CD4-positive, alpha-beta T cell treated with Interleukin-10 for 1 hour (primary cell): ENCODE data around the gene GPM6B.
"Not testable (repeated sequence)": the region's sequence is repeated elsewhere in the genome, so short reads cannot be mapped to it uniquely, and the experiment has no call there.

Experiments used
- DNase-seq: peaks from one replicate; pipeline ENCODE4 v3.0.0-alpha.2; 2020

Gene GPM6B

DNA sequence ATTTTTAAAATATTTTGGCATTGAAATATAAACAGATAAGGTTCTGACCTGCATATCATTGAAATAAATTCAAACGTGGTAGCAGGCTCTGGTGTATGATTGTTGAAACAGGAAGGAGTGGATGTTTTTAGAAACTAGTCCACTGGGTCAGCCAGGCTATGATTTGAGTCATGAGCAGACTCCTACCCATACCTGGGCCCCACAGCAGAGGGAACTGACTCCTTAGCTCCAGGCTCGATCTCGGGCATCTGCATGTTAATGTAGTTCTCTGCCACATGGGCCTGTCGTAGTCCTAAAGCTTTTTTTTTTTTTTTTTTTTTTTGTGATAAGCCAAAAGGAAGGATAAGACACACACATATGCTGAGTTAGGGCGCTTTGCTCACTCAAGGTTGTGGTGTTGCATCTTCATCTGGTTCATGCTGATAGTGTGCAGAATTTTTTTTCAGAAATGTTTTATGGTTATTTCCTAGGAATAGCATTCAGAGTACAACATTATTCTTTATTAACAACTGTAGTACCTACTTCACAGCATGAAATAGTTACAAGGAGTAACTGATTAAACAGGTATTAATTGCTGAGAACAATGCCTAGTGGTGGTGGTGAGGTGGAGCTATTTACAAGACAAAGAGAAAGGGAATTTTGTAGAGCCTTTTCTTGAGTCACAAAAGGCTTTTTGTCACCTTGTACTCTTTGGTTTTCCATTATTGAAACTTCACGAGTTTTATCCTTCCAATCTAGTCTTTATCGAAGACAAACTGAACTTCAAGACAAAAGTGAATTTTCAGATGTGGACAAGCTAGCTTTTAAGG lies 55.1 kb downstream of the GPM6B start:
- no peak for DNase-seq

DNA sequence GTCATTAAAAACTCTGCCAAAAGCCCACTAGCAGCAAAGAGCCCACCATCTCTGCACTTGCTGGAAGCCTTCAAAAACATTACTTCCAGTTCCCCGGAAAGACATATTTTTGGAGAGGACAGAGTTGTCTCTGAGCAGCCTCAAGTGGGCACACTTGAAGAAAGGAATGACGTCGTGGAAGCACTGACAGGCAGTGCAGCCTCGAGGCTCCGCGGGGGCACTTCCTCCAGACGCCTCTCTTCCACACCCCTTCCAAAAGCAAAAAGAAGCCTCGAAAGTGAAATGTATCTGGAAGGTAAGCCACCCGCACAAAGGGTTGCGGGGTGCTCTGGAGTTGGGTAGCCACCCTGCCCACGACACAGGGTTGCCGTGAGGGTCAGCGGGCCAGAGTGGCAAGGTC lies 56.5 kb downstream of the GPM6B start:
- DNase-seq = no peak

DNA sequence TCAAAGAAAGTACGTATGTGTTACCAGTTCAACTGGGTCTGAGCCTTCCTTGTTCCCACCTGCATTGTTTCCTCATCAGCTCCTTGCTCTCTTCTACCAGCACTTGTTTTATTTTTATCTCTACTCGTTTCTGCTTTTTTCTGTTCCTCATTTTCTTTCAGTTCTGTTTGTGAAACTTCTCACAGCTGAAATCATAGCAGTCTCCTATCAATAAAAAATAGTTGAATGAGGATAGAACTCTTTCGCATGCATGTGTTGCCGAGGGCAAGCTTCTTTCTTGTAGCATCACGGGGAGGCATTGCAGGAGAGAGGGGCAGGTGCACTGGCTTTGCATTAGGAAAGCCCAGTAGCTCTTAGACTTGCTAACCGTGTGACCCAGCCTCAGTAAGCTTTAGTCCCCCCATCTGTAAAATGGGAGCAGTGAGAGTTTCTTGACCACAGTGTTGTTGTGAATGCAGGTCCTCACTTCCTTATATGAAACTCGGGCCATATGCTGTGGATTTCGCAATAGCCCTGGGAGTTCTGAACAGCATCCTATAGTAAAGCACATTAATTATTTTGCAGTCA lies 57.7 kb downstream of the GPM6B start:
- DNase-seq = no peak

DNA sequence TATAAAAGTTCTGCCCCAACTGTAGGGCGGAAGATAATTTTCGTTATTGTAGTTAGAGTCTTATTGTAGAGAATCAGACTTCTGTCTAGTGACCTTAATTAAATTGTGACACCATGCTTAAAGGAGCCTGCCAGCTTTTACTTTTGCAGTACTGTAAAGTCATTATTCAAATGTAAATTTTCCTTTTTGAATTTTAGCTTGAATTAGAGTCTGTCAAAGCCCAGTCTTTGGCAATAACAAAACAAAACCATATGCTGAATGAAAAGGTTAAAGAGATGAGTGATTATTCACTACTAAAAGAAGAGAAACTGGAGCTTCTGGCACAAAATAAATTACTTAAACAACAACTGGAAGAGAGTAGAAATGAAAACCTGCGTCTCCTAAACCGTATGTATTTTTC lies 60.5 kb downstream of the GPM6B start:
- no peak for DNase-seq

DNA sequence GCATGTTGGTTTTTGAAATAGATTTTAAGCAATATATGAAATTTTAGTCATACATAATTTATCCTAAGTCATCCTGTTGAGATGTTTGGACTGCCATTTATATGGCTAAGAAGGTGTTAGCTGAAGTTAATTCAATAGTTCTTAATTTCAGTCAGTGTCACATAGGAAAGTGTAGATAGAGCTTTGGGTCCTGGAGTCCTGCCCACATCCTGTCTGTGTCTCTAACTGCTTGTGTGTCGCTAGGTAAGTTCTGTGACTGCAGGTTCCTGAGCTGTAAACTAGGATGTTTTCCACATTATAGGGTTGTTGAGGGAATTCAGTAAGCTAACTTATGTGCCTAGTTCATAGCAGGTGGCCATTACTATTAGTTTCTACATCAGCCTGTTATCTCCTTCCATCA lies 61.6 kb downstream of the GPM6B start:
- peak; percentile 34 for DNase-seq

DNA sequence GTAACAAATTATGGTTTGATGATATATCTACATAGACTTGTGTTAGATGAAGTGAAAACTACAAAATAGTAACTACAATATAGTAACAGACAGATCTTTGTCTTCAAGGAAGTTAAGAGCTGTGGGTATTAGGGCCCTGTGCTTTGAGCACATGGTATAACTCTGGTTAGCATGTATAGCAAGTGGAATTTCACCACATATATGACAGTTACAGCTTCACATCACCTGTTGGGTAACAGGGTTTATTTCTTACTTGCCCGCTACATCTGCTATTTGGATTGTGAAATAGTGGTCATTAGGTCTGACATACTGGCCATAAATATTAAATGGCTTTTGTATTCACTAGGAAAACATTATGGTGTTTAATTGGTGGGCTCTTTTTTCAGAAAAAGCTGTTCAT lies 62.1 kb downstream of the GPM6B start:
- DNase-seq = no peak

DNA sequence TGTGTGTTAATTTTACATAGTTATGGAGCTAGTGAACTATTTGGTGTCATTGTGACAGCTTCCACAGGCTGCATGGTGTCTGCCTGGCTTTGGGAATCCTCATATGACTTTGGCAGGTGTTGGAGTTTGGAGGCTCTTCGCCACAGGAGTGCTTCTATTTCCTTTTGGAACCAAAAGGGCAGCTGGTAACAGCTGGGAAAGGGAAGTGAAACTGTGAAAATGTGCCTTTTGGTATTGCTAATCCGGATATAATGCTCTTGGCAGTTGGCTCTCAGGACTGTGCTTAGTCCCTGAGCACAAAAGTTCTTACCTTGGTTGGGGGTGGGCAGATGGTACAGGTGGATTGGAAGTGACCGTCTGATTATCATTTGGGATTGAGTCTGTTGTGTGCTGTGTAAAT lies 64.2 kb downstream of the GPM6B start:
- no peak for DNase-seq

DNA sequence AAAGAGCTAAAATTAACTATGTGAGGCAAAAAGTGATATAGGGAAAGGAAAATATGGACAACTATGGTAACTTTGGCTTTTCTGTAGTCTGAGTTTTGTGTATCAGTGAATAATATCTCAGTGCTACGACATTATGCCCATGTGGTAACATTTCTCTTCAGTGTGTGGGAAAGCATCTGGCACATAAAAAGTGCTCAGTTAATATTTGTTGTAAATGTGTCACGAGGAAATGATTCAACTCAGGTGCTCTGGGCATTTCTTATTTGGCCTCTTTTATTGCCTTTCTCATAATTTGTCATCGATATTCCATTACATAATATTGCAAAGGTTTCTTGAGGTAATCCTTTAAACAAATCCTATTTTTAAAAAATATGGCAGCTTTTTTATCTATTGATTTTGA lies 64.8 kb downstream of the GPM6B start:
- DNase-seq = no peak

DNA sequence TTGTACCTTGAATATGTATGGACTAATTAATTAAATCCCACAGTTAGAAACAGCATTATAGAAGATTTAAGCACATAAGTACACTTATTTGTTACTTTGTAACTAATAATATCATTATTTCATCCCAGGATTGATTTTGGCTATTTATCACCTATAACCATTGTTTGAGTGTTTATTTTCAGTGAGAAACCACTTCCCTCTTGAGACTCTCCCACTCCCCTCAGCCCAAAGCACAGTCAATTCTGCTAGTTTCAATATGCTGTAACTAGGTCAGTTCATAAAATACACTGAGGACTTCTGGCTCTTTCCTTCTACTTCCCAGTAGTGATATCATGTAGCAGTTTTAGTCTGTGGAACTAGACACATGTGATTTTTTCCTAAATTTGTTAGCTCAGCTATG lies 66.1 kb downstream of the GPM6B start:
- DNase-seq = no peak

DNA sequence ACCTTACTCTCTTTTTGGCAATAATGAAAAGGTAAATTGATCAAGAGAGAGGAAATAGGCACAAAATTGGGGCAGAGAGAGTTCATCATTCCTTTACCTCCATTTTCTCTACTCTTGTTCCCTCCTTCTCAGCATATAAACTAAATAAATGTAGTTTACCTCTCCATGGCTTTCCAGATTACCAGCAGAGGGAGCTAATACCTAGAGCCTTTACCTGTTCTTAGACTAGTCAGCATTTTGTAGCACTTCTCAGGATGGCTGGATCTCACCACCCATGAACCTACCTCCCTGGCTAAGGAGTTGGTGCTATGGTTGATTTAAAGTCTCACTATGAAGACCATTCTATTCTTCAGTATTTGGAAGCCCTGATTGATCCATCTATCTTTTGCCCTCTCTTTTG lies 66.7 kb downstream of the GPM6B start:
- DNase-seq = peak; percentile 63

DNA sequence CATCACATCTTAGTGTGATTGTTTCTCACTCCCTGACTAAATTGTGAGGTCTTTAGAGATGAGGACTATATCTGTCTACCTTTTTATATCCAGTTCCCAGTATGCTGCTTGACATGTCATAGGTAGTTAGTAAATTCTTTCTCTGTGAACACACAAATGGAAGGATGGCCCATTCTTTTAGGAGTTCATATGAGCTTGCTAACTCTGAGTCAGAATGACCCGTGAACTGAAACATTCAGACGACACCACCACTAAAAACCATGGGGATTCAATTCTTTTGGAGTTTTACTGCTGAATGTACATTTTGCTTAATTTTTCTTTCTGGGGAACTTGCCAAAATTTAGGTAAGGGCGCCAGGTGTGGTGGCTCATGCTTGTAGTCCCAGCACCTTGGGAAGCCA lies 68.4 kb downstream of the GPM6B start:
- DNase-seq = no peak

DNA sequence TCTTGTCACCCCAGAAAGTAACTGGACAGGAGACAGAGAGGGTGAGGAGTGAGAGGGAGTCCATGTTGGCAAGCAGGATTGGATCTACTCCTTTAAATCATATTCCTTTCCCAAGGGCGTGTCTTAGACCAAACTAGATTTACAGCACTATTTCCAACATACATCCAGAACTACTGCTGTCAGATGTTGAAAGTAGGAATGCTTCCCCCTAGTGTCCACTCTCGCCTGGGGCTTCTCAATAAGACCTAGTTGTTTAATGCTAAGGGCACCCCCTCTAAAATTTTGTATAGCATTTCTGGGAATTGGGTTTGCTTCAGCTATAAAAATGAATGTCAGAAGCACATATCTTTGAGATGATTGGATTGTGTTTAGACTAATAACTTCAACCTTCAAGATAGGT lies 69.1 kb downstream of the GPM6B start:
- peak; percentile 50 for DNase-seq

DNA sequence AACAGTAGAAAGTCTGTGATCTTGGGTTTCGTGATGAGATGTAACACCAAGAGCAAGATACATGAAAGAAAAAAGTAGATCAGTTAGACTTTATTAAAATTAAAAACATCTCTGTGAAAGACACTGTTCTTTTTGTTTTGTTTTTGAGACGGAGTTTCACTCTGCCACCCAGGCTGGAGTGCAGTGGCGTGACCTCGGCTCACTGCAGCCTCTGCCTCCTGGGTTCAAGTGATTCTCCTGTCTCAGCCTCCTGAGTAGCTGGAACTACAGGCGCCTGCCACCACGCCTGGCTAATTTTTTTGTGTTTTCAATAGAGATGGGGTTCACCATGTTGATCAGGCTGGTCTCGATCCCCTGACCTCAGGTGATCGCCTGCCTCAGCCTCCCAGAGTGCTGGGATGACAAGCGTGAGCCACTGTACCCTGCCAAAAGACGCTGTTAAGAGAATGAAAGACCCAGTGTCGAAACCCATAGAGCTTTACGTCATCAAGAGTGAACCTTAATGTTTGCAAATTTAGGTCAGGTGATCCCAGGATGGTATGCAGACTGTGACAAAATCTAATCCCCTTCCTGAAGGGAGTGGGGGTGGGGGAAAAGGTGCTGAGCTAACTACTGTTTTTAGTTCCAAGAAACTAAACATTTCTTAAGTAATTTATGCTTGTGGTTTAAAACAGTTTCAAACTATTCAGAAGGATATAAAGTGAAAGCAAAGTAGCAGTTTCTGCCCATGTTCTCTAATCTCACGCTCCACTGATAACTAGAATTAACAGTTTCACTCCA lies 74.3 kb downstream of the GPM6B start:
- DNase-seq = peak; percentile 76

DNA sequence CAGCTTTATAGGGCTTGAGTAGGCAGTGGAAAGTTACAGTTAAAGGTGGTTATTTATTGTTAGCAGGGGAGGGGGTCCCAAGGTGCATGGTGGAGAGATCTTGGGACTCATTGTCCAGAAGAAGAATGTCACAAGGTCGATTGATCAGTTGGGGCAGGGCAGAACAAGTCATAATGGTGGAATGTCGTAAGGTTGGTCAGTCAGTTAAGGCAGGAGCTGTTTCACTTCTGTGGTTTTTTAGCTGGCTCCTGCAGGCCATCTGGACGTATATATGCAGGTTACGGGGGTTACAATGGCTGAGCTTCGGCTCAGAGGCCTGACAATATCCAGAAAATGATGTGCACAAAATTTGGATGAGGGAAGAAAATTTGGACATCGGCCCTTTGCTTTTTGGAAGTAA lies 75.2 kb downstream of the GPM6B start:
- no peak for DNase-seq

DNA sequence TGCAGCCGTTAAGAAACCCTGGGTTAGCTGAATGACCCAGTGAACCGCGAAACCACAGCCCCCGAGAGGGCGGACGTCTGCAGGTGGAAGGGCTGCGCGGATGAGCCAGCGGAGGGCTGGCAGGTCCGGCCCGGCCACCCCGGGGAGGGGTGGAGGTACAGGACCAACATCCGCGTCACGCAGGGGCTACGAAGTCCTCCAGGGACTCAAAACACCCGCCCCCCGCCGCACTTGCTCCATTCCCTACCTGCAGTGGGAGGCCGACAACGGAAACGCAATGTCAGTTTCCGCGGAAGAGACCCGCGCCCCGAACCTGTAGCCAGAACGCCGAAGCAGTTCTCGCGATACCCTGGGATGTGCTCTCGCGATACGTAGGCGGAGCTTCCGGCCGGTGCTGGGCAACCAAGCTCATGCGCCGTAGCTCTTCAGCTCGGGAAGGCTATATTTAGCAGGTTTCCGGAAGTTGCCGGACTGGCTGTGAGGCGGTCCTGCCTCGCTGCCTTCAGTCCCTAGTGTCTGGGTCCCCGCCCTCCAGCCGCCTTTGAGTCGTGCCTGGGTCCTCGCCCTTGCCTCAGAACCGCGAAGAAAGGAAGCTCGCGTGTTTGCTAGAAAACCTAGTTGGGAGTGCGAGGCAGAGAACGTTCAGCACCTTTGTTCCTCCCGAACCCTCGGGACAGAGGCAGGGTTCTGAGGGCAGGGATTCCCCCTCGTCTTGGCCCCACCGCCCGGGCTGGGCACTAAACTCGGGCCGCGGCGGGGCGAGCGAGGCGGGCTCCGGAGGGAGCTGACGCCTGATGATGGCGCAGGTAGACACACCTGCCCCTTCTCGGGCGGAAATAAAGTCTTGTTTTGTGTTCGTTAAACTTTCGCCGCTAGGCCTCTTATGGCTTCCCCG lies 82.4 kb downstream of the GPM6B start, which contains the start of the genes OFD1 and TRAPPC2:
TSS of gene OFD1 (plus strand) at position 471 of the 895 bp plus-strand sequence. CDS start at position 795, 324 bp downstream.
TSS of gene TRAPPC2 (minus strand) at position 343 of the 895 bp plus-strand sequence. CDS start 14,657 bp downstream, outside the sequence.
- peak; percentile 94 for DNase-seq

DNA sequence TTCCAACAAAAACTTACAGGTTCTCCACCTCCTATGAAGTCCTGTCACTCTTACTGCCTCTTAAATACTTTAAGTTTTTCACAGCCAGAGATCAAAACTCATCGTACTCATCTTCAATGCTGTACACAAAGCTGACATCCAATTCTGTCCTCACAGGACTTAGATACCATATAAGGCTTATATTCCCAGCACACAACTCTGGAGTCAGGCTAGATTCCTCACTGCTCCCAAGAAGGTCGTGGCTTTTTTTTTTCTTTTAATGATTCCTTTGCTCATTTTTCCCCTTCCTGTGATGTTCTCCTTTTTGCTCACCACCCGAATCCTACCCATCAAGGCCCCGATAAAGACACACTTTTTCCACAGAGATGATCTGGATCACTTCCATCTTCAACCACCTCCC lies 83.4 kb downstream of the GPM6B start:
- no peak for DNase-seq

DNA sequence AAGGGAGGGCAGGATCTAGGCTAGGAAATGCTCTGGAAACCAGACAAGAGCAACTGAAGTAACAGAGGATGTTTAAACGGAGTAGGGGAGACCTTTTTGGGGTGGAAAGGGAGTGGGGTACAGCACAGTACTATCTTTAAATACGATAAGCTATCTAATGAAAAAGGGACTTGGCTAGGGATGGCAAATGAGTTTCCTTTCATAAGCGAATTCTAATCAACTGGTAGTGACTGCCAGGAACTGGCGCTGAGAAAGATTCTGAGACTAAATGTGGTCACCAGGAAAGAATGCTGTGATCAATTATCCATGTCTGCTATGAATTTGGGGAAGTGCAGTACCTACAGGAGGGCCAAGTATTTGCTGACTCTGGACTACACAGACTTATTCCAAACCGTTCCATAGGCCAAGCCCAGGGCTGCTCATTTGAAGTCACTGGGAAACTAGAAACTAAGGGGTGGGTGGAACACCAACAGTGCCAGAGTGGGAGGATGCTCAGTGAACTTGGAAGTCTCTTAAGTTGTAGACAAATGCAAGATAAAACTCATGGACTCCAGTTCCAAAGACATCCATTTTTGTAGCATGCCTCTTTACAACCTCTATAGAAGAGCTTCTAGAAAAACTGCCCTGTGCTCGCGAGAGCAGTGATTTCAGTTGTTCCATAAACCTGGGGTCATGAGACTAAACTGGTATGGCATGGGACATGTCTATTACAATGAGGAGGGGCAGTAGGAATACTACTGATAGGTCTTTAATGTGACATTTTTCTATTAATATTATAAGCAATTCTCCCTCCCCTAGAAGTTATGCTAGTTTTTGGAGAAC lies 84.4 kb downstream of the GPM6B start:
- DNase-seq = no peak

DNA sequence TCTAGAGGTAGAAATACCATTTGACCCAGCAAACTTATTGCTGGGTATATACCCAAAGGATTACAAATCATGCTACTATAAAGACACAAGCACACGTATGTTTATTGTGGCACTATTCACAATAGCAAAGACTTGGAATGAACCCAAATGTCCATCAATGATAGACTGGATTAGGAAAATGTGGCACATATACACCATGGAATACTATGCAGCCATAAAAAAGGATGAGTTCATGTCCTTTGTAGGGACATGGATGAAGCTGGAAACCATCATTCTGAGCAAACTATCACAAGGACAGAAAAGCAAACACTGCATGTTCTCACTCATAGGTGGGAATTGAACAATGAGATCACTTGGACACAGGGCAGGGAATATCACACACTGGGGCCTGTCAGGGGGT lies 86.4 kb downstream of the GPM6B start:
- not testable (repeated sequence) for DNase-seq

DNA sequence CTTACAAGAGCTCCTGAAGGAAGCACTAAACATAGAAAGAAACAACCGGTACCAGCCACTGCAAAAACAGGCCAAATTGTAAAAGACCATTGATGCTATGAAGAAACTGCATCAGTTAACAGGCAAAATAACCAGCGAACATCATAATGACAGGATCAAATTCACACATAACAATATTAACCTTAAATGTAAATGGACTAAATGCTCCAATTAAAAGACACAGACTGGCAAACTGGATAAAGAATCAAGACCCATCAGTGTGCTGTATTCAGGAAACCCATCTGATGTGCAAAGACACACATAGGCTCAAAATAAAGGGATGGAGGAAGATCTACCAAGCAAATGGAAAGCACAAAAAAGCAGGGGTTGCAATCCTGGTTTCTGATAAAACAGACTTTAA lies 90.3 kb downstream of the GPM6B start:
- not testable (repeated sequence) for DNase-seq

DNA sequence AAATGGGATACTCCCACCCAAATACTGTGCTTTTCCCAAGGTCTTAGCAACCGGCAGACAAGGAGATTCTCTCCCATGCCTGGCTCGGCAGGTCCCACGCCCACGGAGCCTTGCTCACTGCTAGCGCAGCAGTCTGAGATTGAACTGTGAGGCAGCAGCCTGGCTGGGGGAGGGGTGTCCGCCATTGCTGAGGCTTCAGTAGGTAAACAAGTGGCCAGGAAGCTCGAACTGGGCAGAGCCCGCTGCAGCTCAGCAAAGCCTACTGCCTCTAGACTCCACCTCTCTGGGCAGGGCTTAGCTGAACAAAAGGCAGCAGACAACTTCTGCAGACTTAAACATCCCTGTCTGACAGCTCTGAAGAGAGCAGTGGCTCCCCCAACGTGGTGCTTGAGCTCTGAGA lies 92.0 kb downstream of the GPM6B start:
- peak; percentile 69 for DNase-seq

DNA sequence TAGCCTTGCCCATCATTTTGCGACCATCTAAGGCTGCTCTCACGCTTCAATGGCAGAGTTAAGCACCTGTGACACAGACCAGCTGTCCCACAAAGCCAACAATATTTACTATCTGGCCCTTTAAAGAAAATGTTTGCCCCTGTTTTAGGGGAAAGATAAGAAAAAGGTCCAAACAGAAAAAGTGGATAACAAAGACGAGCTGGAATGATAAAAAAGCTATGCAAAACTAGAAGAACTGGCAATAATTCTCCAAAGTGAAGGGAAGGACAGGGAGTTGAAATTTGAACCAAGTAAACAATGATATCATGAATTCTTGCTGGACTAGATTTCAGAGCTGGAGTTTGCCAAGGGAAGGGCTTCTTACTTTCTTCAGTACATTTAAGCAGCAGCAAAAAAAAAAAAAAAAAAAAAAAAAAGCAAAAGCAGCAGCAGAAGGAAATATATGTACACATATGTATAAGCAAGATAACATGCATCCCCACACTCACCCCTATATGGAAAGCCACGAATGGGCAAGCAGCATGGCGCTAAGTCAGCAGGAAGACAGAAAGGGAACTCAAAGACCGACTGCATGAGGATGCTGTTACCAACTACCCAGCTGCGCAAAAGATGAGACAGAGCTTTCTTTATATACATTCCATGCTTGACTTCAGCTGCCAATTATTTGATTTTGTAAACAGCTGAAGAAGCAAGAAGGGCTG lies 94.9 kb downstream of the GPM6B start:
- no peak for DNase-seq
